K562 (cell line): Measurements from ENCODE around the gene CPSF4. TPM values are rescaled to one million over a fixed set of nuclear protein-coding genes. Genes with fewer than 3 reads are reported as not detected.

Experiments
- MECOM ChIP-seq: fragments of 250-450 bp; sonication (Bioruptor Pico); IDR thresholded peaks from 2 replicates; pipeline ENCODE4 v1.8.0; 2022; ENCODE audit warnings: inconsistent platforms
- NFXL1 ChIP-seq: fragments of 450-650 bp; formaldehyde crosslinking; IDR thresholded peaks from 2 replicates; pipeline ENCODE4 v1.4.0; 2021; ENCODE audit warnings: mild to moderate bottlenecking
- PTBP1 ChIP-seq: fragments of 200-400 bp; formaldehyde crosslinking; IDR thresholded peaks from 2 replicates; pipeline ENCODE4 v1.6.1; 2017; ENCODE audit warnings: low read depth, low read length
- SMAD4 ChIP-seq: fragments of 250-450 bp; sonication (Bioruptor Pico); conservative IDR thresholded peaks from 2 replicates; pipeline ENCODE4 v1.8.0; 2021; ENCODE audit warnings: inconsistent platforms, mild to moderate bottlenecking, moderate library complexity
- SMC3 ChIP-seq: conservative IDR thresholded peaks from 2 replicates; pipeline ENCODE4 v1.6.1; 2011; ENCODE audit warnings: low read depth, low read length, improper control_type of control experiment; ENCODE audit not compliant: insufficient read depth
- TRIM24 ChIP-seq, 2 experiments: fragments of 450-650 bp; IDR thresholded peaks; 2 replicates each; pipeline ENCODE4 v1.6.1; 2016
- ZBTB1 ChIP-seq: sonication (generic); formaldehyde crosslinking; IDR thresholded peaks from 2 replicates; pipeline ENCODE4 v1.8.1; 2023; ENCODE audit warnings: missing genetic modification reagents, low read depth, mild to moderate bottlenecking, borderline replicate concordance
- ZBTB11 ChIP-seq, 3 experiments: fragments of 200-800 bp in 1 of 3; fragments of 250-450 bp in 1 of 3; fragments of 450-650 bp in 1 of 3; sonication (Bioruptor Pico) in 1 of 3; sonication (Bioruptor generic) in 1 of 3; formaldehyde crosslinking in 1 of 3; IDR thresholded peaks; 2 replicates each; pipeline versions ENCODE4 v1.6.1 to v1.8.0; 2016 to 2022; ENCODE audit warnings: mild to moderate bottlenecking in 2 of 3, missing genetic modification characterization in 2 of 3, missing compliant biosample characterization in 1 of 3, moderate library complexity in 1 of 3
- ZBTB7A ChIP-seq: IDR thresholded peaks from 2 replicates; pipeline ENCODE4 v1.6.1; 2011; ENCODE audit warnings: low read depth, mild to moderate bottlenecking, low read length, moderate library complexity, borderline replicate concordance; ENCODE audit not compliant: control insufficient read depth
- ZNF146 ChIP-seq: IDR thresholded peaks from one replicate; pipeline ENCODE4 v1.6.1; 2018; ENCODE audit warnings: missing compliant biosample characterization; ENCODE audit not compliant: unreplicated experiment
- polyA plus RNA-seq, 8 experiments: library from polyadenylated mRNA; depleted of rRNA in 4 of 8; stranded (reverse) in 5 of 8; unstranded in 3 of 8; fragments of >200 nt; fragmentation: Nextera tagmentation in 2 of 8; fragmentation: Illumina TruSeq in 1 of 8; extraction: Ambion mirVana in 2 of 8; extraction: Trizol in 1 of 8; gene quantifications; 2 replicates each; pipeline versions ENCODE4 v1.2.1 to v1.2.3, GENCODE V29; 2011 to 2014; ENCODE audit warnings: inconsistent platforms in 1 of 8, missing spikeins in 1 of 8
- total RNA-seq, 7 experiments: library from RNA; depleted of rRNA in 6 of 7; stranded (reverse); fragments of >200 nt in 6 of 7; fragmentation: Illumina TruSeq in 2 of 7; extraction: Trizol in 2 of 7; gene quantifications; 2 replicates each; pipeline versions ENCODE4 v1.2.1 to v1.2.3, GENCODE V29; 2011 to 2021; ENCODE audit warnings: low replicate concordance in 1 of 7
- TF ChIP-seq, protein P1 (sequence below), 2 experiments: fragments of 450-650 bp; formaldehyde crosslinking in 1 of 2; IDR thresholded peaks; 2 replicates each; pipeline versions ENCODE4 v1.4.0 to v1.6.1; 2014 to 2020; ENCODE audit warnings: mild to moderate bottlenecking in 2 of 2, borderline replicate concordance in 1 of 2, low read depth in 1 of 2
- TF ChIP-seq, protein P2 (sequence below): conservative IDR thresholded peaks from 2 replicates; pipeline ENCODE4 v1.6.1; 2011; ENCODE audit warnings: low read depth, mild to moderate bottlenecking, low read length; ENCODE audit not compliant: control insufficient read depth

CPSF4 gene
- total and polyA plus RNA-seq, 9 of the 15 experiments (the other 6 are each of a cell fraction or from before 2014, with no cell fraction given) = 16.9 to 118 (median 71.7) TPM

- TF ChIP-seq, protein P1, sequence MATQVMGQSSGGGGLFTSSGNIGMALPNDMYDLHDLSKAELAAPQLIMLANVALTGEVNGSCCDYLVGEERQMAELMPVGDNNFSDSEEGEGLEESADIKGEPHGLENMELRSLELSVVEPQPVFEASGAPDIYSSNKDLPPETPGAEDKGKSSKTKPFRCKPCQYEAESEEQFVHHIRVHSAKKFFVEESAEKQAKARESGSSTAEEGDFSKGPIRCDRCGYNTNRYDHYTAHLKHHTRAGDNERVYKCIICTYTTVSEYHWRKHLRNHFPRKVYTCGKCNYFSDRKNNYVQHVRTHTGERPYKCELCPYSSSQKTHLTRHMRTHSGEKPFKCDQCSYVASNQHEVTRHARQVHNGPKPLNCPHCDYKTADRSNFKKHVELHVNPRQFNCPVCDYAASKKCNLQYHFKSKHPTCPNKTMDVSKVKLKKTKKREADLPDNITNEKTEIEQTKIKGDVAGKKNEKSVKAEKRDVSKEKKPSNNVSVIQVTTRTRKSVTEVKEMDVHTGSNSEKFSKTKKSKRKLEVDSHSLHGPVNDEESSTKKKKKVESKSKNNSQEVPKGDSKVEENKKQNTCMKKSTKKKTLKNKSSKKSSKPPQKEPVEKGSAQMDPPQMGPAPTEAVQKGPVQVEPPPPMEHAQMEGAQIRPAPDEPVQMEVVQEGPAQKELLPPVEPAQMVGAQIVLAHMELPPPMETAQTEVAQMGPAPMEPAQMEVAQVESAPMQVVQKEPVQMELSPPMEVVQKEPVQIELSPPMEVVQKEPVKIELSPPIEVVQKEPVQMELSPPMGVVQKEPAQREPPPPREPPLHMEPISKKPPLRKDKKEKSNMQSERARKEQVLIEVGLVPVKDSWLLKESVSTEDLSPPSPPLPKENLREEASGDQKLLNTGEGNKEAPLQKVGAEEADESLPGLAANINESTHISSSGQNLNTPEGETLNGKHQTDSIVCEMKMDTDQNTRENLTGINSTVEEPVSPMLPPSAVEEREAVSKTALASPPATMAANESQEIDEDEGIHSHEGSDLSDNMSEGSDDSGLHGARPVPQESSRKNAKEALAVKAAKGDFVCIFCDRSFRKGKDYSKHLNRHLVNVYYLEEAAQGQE (IDR thresholded peaks at IDR 0.05; ENCODE audit: borderline replicate concordance) = no peak
- TF ChIP-seq, protein P1 (CRISPR knock-in tag; IDR thresholded peaks at IDR 0.05; ENCODE audit: low read depth) = peak; percentile 76; the same call in 1 of the 2 replicates
- TF ChIP-seq SMC3 (peak; percentile 23; the same call in 1 of the 2 replicates), TRIM24 (IDR thresholded peaks at IDR 0.05) (peak; percentile 81 to 87; a peak in 3 of 4 replicates), ZBTB7A (peak; percentile 67; the same call in 1 of the 2 replicates), ZNF146 (CRISPR knock-in tag) (no peak), NFXL1 (CRISPR knock-in tag) (no peak), ZBTB1 (CRISPR knock-in tag) (peak; percentile 100), MECOM (CRISPR knock-in tag) (peak; percentile 11; the same call in 1 of the 2 replicates), PTBP1 (peak; percentile 23; the same call in 1 of the 2 replicates), ZBTB11 (CRISPR knock-in tag; IDR thresholded peaks at IDR 0.05) (peak in 2 of 3 experiments; percentile 61 to 91; a peak in 4 of 6 replicates), SMAD4 (peak; percentile 87)
- TF ChIP-seq, protein P2, sequence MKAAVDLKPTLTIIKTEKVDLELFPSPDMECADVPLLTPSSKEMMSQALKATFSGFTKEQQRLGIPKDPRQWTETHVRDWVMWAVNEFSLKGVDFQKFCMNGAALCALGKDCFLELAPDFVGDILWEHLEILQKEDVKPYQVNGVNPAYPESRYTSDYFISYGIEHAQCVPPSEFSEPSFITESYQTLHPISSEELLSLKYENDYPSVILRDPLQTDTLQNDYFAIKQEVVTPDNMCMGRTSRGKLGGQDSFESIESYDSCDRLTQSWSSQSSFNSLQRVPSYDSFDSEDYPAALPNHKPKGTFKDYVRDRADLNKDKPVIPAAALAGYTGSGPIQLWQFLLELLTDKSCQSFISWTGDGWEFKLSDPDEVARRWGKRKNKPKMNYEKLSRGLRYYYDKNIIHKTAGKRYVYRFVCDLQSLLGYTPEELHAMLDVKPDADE = peak; percentile 22
These were observed 30.2 kb upstream of the CPSF4 start, which contains the start of the genes BUD31 and PDAP1 (continued) for GRCh38 chr7:99408379-99409191.
